Putamen (tissue), 1 donor: Measurements from ENCODE around the gene PI4KA.
"Not testable (repeated sequence)": the region's sequence is repeated elsewhere in the genome, so short reads cannot be mapped to it uniquely, and the experiment has no call there.

Experiments
- DNase-seq: peaks from one replicate; pipeline ENCODE4 v3.0.0-alpha.2; 2016; ENCODE audit warnings: low spot score

The PI4KA gene

DNA sequence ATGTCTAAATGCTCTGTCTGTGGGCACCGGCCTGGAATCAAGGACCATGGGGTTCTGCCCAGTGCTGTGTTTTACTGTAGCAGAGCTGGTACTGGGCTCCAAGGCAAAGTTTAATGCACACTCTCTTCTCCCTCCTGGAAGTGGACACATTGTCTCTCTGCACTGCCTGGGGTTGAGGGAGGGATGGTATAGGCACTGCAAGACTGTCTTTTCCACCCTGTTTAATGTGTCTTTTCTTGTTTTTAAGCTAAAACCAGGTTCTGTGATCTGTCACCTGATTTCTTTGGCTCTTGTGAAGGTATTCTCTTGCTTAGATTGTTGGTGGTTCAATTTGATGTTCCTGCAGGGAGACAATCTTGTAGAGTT, 194.0 kb downstream of the PI4KA start:
- DNase-seq = no peak

DNA sequence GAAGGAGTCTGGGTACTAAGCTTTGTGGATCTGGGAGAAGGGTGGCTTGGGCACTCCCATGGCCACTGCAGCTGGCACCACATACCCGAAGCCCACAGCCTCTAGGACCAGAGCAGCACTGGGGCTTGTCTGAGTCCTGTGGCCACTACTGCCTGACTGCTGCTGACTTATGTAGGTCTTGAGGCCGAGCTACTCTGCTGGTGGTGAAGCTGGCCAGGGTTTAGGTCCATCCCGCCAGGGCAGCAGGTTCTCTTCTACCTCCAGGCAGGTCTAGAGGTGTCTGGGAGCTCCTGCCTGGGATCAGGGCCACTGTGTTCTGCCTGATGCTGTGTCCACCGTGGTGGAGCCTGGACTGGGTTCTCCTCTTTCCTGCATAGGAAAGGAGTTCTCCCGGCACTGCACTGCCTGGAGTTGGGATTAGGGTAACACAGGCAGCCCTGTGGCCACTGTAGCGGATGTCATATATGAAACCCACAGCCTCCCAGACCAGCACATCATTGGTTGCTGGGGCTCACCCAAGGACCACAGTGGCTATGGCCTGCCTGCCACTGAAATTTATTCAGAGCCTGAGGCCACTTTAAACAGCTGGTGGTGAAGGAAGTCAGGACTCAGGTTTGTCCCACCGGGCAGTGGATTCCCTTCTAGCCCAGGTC, 194.5 kb downstream of the PI4KA start:
- no peak for DNase-seq

DNA sequence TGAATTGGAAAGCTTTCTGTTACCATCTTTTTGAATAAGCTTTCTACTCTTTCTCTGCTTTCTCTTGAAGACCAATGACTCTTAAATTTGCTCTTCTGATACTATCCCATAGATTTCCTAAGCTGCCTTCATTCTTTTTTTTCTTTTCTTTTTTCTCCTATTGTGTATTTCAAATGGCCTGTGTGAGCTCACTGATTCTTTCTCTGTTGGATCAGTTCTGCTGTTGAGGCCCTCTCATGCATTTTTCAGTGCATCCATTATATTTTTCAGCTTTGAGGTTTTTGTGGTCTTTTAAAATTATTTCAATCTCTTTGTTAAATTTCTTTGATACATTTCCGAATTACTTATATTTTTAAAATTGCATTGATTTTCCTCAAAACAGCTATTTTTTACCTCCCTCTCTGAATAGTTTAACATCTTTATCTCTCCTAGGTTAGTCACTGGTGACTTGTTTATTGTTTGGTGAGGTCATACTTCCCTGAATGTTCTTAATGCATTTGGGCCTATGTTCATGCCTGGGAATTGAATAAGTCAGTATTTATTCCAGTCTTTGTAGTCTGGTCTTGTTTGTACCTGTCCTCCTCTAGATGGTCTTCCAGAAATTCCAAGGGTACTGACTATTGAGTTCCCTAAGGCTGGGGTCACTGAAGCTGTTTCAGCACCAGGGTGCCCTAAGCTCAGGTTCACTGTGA, 195.3 kb downstream of the PI4KA start:
- no peak for DNase-seq

- DNase-seq = not testable (repeated sequence)
These were observed 196.0 kb downstream of the PI4KA start for GRCh38 chr22:20662524-20663036.

DNA sequence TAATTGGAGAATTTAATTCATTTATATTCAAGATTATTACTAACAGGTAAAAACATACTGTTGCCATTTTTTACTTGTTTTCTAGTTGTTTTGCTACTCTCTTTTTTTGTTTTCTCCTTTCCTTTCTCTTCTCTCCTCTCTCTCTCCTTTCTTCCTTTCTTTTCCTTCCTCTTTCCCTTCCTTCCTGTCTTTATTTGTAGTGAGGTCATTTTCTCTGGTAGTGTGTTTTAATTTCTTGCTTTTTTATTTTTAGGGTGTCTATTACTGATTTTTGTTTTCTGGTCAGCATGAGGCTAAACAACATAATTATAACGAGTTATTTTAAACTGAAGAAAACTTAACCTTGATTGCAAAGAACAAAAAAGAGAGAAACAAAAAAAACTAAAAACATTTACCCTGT, 197.1 kb downstream of the PI4KA start:
- no peak for DNase-seq

DNA sequence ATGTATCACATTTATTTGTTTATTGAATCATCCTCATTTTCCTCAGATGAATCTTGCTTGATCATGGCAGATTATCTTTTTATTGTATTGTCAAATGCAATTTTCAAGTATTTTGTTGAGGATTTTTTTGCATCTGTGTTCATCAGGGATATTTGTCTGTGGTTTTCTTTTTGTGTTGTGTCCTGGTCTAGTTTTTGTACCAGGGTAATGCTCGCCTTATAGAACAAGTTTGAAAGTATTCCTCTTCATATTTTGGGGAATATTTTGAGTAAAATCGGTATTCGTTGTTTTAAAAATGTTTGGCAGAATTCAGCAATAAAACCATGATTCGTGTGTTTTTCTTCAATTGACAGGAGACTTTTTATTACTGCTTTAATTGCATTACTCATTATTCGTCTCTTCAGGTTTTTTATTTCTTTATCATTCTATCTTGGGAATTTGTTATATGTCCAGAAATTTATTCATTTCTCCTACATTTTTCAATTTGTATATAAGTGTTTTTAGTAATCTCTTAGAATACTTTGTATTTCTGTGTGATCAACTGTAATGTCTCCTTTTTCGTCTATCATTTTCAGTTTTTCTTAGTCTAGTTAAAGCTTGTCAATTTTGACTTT, 198.1 kb downstream of the PI4KA start:
- no peak for DNase-seq

DNA sequence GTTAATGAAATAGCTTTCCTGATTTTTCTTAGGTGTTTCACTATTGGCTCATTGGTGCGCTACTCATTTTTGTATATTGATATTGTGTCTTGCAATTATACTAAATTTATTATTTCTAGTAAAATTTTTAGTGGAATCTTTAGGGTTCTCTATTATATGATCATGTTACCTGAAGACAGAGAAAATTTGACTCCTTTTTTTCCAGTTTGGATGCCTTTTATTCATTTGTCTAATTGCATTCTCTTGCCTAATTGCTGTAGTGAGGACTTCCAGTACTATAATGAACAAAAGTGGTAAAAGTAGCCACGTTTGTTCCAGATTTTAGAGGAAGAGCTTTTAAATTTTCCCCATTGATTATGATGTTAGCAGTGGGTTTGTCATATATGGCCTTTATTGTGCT, 198.7 kb downstream of the PI4KA start:
- no peak for DNase-seq

- DNase-seq = no peak
These were observed 199.4 kb downstream of the PI4KA start for GRCh38 chr22:20659258-20659657.

DNA sequence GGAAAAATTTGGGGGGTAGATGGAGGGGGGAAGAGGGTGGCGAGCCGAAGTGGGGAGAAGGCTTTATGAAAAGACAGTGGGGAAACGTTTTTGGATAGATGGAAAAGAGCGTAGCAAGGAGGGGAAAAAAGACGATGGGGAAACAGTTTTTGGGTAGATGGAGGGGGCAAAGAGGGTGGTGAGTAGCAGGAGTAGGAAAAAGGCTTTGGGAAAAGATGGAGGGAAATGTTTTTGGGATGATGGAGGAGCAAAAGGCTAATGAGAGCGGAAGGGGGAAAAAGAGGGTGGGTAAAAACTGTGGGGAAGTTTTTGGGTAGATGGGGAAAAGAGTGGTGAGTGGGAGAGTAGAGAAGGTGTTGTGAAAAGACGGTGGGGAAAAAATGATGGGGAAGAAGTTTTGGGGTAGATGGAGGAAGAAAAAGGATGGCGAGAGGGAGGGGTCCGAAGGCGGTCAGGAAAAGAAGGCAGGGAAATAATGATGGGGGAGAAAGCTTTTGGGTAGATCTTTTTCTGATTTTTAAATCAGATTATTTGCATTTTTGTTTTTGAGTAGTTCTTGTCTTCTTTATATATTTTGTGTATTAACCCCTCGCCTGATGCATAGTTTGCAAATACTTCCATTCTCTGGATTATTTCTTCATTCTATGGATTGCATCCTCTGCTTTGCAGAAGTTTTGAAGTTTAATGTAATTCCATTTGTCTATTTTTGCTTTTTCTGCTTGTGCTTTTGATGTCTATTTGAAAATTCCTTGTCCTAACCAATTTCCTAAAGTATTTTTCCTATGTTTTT, 200.0 kb downstream of the PI4KA start:
- DNase-seq = no peak

- no peak for DNase-seq
These were observed 200.6 kb downstream of the PI4KA start for GRCh38 chr22:20657963-20658362.
